Breast epithelium (tissue), 3 donors: ENCODE results near the gene EZH2.

Source experiments
- POLR2A ChIP-seq: fragments of 450-650 bp; IDR thresholded peaks from one replicate; pipeline ENCODE4 v1.6.1; 2016; ENCODE audit warnings: antibody characterized with exemption, mild to moderate bottlenecking, moderate library complexity
- POLR2AphosphoS5 ChIP-seq, 3 donors: sonication (generic); formaldehyde crosslinking; IDR thresholded peaks; one replicate each; pipeline ENCODE4 v1.6.1; 2017; ENCODE audit warnings: antibody characterized with exemption in 3 of 3
- TF ChIP-seq, protein P1 (sequence below), 3 donors: fragments of 450-650 bp; IDR thresholded peaks; one replicate each; pipeline ENCODE4 v1.5.1; 2016 to 2017; ENCODE audit warnings: antibody characterized with exemption in 3 of 3, mild to moderate bottlenecking in 3 of 3, moderate library complexity in 3 of 3

DNA sequence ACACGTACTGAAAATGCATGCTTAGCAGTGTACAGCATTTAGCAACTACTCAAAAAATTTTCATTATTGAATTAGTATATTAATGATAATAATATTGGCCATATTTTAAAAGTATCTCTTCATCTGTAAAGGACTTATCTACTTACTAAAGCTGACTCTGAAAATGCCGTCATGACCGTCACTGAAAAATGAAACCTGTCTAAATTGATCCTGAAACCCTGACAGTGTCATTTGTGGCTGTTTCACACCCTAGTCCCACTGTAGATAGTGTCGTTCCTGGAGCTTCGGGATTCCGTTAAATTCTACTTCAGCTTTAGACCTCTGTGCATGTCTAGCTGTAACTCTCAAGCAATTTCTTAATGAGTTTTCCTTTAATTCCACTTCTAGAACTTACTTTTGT is 35.8 kb upstream of the EZH2 start:
- TF ChIP-seq, protein P1, sequence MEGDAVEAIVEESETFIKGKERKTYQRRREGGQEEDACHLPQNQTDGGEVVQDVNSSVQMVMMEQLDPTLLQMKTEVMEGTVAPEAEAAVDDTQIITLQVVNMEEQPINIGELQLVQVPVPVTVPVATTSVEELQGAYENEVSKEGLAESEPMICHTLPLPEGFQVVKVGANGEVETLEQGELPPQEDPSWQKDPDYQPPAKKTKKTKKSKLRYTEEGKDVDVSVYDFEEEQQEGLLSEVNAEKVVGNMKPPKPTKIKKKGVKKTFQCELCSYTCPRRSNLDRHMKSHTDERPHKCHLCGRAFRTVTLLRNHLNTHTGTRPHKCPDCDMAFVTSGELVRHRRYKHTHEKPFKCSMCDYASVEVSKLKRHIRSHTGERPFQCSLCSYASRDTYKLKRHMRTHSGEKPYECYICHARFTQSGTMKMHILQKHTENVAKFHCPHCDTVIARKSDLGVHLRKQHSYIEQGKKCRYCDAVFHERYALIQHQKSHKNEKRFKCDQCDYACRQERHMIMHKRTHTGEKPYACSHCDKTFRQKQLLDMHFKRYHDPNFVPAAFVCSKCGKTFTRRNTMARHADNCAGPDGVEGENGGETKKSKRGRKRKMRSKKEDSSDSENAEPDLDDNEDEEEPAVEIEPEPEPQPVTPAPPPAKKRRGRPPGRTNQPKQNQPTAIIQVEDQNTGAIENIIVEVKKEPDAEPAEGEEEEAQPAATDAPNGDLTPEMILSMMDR (IDR thresholded peaks at IDR 0.05): no peak
- TF ChIP-seq POLR2A (no peak), POLR2AphosphoS5 (IDR thresholded peaks at IDR 0.05) (no peak)
